ENCODE data around the gene BMI1. TPM values are rescaled to one million over a fixed set of nuclear protein-coding genes. Genes with fewer than 3 reads are reported as not detected.

BMI1 gene
- total and polyA plus RNA-seq, 2 donors (not counting 1 experiment from before 2014, with no cell fraction given), result 18.0 to 83.8 TPM

DNA sequence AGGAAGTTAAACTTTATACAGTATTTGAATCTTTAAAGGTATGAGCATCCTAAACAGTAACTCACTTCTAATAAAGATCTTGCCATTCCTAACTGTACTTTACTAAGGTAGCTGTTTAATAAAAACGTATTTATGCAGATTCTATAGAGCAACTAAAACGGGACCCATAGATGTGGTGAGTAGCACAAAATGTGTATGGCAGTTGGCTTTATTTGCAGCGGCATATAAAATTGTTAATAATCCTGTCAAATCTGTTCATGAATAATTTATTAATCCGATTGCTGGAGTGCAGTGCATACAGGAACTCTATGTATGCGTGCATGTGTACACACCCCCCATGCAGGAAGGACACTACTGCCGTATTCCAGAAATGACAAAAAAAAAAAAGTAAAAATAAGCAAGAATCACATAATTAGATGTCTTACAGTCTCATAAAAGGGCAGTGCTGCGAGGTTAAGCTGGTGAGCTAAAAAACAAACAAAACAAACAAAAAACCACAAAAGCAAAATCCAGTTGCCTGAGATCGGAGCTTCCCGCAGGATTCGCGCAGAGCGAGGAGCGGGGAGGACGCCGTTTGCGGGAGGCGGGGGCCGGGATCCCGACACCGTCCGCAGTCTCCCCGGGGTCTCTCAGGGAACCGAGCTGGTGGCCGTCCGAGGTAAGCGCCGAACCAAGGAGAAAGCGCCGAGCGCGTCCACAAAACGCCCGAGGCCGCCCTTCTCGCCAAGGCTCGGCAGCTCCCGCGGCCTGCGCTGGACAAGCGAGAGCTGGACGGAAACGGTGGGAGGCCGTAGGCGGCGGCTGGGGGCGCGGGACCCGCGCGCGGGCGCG is 5.2 kb upstream of the BMI1 start:
- Histone ChIP-seq H3K4me1 (ENCODE audit: control insufficient read depth in 2 of 2, insufficient read depth in 2 of 2, low read length in 2 of 2) (peaks cover 21 to 34% of the 10 kb centered on the region in 2 donors), H3K27me3 (replicated peaks in 1 of 4; ENCODE audit: control extremely low read depth in 1 of 4, control insufficient read depth in 3 of 4, insufficient read depth in 4 of 4, low read length in 3 of 4) (no peaks in the 10 kb centered on the region), H3K4me3 (ENCODE audit: control extremely low read depth in 1 of 5, extremely low read depth in 1 of 5, insufficient read depth in 1 of 5, low read depth in 2 of 5, low read length in 4 of 5) (peak overlapping the region; percentile 65 to 90 (median 84)), H3K4me2 (replicated peaks; ENCODE audit: low read depth, low read length, poor library complexity, severe bottlenecking) (peak overlapping the region; percentile 85), H3K9me3 (ENCODE audit: control extremely low read depth in 1 of 3, control insufficient read depth in 2 of 3, insufficient read depth in 1 of 3, low read length in 2 of 3) (no peaks in the 10 kb centered on the region), H3K27ac (ENCODE audit: low read length in 2 of 2) (peak overlapping the region; percentile 88 to 92), H3K9ac (ENCODE audit: low read length) (peak overlapping the region; percentile 90), H3K79me2 (ENCODE audit: control insufficient read depth, insufficient read depth, low read length) (peaks cover 20% of the 10 kb centered on the region), H4K20me1 (ENCODE audit: control insufficient read depth, insufficient read depth, low read length, poor library complexity, severe bottlenecking) (no peaks in the 10 kb centered on the region), H2AFZ (ENCODE audit: insufficient read depth, low read depth, low read length, poor library complexity, severe bottlenecking) (peak overlapping the region; percentile 79), H3K36me3 (replicated peaks in 1 of 2; ENCODE audit: control extremely low read depth in 1 of 2, control insufficient read depth in 1 of 2, extremely low read depth in 1 of 2, insufficient read depth in 2 of 2, low read length in 1 of 2) (no peaks in the 10 kb centered on the region)
- ChIA-PET POLR2A (interaction anchor here (0.7 to 4.7 kb wide), 13 partner anchors 9 to 789 kb away, joined by 3 to 27 read pairs (median 6); partner anchors contain the start of gene DNAJC1), CTCF (interaction anchor here (0.6 to 4.1 kb wide), 12 partner anchors 11 to 779 kb away, joined by 3 to 34 read pairs (median 4); no protein-coding TSS in a partner anchor)
- under 1% methylated on average over 46 of the region's 53 CpGs for WGBS (ENCODE audit: insufficient coverage)
- peaks cover 36% of the 10 kb centered on the region for H3K4me1 Mint-ChIP-seq
- TF ChIP-seq CTCF (IDR thresholded peaks at IDR 0.05) (no peak), EZH2 (IDR thresholded peaks at IDR 0.05; ENCODE audit: borderline replicate concordance, insufficient read depth, low read depth, low read length, poor library complexity, severe bottlenecking) (no peak)
- ATAC-seq (ENCODE audit: low read depth) (peak; percentile 5), DNase-seq (no peak)
- H3K9me3 Mint-ChIP-seq (ENCODE audit: insufficient read depth), result no peaks in the 10 kb centered on the region
- H3K4me3 Mint-ChIP-seq, result peak overlapping the region; percentile 88
- H3K27ac Mint-ChIP-seq, result peak overlapping the region; percentile 96
- intact Hi-C loops (cut with micrococcal nuclease), result loop anchor here (1.0 to 5.0 kb wide), 8 partner anchors 25 to 783 kb away; partner anchors contain the start of gene PIP4K2A
- no peaks in the 10 kb centered on the region for H3K27me3 Mint-ChIP-seq

Data from B cell (primary cell).